Myometrial cell (primary cell): ENCODE data around the gene CDHR5. TPM values are rescaled to one million over a fixed set of nuclear protein-coding genes. Genes with fewer than 3 reads are reported as not detected.

Source experiments
- total RNA-seq: library from RNA; depleted of rRNA; stranded (reverse); fragments of >200 nt; gene quantifications from 2 replicates; pipeline ENCODE4 v1.2.3, GENCODE V29; 2015

Gene CDHR5, protein sequence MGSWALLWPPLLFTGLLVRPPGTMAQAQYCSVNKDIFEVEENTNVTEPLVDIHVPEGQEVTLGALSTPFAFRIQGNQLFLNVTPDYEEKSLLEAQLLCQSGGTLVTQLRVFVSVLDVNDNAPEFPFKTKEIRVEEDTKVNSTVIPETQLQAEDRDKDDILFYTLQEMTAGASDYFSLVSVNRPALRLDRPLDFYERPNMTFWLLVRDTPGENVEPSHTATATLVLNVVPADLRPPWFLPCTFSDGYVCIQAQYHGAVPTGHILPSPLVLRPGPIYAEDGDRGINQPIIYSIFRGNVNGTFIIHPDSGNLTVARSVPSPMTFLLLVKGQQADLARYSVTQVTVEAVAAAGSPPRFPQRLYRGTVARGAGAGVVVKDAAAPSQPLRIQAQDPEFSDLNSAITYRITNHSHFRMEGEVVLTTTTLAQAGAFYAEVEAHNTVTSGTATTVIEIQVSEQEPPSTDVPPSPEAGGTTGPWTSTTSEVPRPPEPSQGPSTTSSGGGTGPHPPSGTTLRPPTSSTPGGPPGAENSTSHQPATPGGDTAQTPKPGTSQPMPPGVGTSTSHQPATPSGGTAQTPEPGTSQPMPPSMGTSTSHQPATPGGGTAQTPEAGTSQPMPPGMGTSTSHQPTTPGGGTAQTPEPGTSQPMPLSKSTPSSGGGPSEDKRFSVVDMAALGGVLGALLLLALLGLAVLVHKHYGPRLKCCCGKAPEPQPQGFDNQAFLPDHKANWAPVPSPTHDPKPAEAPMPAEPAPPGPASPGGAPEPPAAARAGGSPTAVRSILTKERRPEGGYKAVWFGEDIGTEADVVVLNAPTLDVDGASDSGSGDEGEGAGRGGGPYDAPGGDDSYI
- total RNA-seq: not detected in 2 replicates

DNA sequence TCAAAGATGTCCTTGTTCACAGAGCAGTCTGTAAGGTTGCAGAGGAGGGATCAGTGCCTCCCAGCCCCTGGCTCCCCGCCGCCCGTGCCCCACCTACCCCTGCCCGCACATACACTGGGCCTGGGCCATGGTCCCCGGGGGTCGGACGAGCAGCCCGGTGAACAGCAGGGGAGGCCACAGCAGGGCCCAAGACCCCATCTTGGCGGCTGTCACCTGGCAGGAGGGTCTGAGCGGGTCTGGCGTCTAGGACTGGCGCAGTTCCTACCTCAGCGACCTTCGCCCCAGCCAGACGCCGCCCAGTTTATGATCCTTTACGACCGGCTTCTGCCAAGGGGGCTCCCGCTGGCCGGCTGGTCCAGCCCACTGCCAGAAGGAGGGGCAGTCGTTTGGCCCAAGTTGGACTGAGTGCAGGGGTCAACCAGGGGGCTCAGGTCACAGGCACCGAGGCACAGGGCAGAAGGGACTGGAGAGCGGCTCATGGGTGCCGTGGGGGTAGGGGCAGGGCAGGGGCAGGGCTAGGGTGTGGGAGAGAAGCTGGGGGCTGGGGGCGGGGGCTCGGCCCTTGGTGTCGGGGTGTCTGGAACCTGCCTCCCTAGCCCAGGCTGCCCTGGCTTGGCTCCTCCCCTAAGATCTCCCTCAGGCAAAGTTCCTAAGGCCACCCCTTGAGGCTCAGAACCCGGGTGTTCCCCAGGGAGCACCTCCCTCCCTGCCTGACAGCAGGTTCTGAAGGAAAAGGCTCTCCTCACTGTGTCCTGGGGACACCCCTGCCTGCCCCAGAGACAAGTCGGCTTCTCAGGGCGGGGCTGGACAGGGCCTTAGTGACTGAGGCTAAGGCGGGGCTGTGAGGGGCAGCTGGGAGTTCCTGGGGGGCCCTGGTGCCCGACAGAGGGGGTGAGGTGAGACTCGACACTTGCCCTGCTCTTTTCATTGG is at the start of gene CDHR5:
Gene CDHR5, minus strand, starts transcription at position 251 of the 931 bp plus-strand sequence. Its CDS starts 53 bp downstream, at position 198.

DNA sequence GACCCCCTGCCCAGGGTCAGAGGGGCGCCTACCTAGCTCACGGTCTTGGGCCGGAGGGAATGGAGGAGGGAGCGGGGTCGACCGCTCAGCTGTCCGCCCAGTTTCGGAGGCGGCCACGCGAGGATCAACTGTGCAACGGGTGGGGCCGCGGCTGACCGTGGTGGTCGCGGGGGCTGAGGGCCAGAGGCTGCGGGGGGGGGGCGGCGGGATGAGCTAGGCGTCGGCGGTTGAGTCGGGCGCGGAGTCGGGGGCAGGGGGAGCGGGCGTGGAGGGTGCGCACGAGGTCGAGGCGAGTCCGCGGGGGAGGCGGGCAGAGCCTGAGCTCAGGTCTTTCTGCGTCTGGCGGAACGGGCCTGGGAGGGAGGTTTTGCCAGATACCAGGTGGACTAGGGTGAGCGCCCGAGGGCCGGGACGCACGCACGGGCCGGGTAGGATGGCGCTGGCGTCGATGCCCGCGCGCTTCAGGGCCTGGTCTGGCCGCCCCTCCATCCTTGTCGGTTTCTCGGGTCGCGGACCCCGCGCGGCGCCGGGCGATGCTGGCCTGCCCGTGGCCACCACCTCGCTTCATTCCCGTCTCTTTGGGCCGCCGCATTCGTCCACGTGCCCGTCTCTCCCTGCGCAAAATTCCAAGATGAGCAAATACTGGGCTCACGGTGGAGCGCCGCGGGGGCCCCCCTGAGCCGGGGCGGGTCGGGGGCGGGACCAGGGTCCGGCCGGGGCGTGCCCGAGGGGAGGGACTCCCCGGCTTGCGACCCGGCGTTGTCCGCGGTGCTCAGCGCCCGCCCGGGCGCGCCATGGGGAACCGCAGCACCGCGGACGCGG is 12.0 kb upstream of the CDHR5 start, which contains the start of gene DRD4:
Gene DRD4, plus strand, starts transcription at position 759 of the 822 bp plus-strand sequence. Its CDS starts 36 bp downstream, at position 795.

DNA sequence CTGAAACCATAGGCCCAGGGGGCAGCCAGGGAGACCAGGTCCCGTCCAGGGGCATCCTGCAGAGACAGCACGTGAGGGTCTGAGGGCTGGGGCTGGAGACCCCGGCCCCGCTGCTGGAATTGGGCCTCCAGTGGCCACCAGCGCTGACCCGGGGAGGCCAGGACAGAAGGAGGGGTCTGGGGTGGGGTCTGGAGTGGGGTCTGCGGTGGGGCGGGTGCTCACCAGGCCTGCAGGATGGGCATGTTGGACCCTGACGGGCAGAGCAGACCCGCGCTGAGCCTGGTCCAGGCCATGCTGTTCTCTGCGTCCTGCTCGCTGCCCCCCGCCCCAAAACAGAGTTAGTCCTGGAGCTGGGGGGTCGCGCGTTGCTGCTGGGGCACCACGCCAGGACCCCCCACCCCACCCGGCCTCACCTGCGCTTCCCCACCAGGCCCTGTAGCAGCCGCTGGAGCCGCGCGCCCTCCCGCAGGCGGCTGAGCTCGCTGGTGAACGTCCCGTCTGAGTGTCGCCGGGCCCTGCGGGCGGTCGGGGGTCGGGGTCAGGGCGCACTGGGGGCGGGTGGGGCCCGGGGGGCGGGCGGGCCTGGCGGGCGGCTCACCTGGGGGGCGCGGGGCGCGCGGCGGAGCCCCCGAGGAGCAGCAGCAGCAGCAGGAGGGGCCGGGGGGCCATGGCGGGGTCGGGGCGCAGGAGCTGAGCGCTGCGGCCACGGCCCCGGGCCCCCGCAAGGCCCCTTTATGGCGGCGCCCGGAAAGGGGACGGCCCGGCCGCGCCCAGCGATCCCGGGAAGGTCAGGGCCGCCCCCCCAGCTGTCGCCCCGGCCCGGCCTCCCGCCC is 1.9 kb upstream of the CDHR5 start, which contains the start of gene SCT:
Gene SCT, minus strand, starts transcription at position 707 of the 833 bp plus-strand sequence. Its CDS starts 38 bp downstream, at position 669.

DNA sequence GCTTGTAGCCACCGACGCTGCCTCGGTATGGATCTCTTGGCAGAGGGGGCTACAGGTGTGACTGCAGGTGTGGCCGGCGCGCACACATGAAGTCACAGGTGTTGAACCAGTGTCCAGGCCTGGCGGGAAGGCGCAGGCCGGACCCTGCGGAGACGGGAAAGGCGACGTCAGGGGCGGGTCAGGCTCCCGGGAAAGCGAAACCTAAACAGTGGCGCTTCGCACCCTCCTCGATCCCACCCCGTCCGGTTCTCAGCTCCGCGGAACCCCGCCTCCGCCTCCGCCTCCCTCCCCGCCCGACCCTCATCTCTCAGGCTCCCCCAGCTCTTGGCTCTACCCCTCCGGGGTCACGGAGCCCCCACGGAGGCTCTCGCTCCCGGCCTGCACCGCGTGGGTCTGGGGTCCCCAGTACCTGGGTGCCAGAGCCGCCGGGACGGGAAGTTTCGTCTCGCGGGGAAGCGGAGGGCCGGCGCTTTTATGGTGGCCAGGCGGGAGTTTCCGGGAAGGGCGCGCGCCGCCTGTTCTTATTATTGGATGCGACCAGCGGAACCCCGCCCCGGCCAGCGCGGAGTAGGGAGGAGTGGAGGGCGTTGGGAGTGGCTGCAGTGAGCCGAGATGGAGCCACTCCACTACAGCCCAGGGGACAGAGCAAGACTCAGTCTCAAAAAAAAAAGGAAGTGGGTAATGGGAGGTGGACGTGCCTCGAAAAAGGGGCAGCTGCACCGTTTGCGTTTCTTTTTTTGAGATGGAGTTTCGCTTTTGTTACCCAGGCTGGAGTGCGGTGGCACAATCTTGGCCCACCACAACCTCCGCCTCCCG is 9.0 kb downstream of the CDHR5 start, which contains the start of gene IRF7:
Gene IRF7, minus strand, starts transcription at position 447 of the 816 bp plus-strand sequence. CDS start 586 bp downstream, outside the sequence.

DNA sequence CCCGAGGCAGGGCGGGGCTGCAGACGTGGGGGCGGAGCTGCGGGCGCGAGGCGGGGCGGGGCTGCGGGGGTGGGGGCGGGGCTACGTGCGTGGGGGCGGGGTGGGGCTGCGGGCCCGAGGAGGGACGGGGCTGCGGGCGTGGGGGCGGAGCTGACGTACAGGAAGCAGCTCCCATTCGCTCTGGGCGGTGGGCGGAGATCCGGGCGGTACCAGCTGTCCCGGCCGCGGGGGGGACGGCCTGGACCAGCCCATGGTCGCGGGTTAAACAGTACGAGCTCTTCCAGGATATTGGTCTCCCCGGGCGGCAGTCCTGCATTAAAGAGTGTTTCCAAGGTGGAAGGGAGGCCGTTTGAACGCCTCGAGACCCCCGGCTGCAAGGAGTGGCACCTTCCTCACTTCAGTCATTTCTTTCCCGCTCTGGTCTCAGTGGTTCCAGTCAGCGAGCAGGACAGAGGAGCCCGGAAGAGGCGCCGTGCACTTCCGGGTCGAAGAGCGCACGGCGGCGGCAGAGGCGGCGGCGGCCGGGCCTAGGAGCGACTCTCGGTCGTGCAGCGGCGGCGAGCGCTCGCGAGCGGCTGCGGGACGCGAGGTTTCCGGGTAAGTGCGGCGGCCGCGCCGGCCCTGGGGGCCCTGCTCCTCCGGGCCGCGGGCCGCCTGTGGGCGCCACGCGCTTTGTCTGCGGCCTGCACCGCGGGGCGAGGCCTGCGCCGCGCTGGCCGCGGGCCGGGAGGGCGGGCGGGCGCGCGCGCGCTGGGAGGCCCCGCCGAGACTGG is 48.6 kb downstream of the CDHR5 start, which contains the start of gene PHRF1:
Gene PHRF1, plus strand, starts transcription at position 475 of the 773 bp plus-strand sequence. CDS start 5,043 bp downstream, outside the sequence.

Other genes with a start within 250 kb of the CDHR5 start
- 1.6 and 4.9 TPM in 2 replicates for gene PKP3, start 230.7 kb downstream of the CDHR5 start, total RNA-seq
- 32.9 and 45.9 TPM in 2 replicates for gene SIGIRR, start 210.0 kb downstream of the CDHR5 start, total RNA-seq
- not detected in 2 replicates for gene ANO9, start 182.9 kb downstream of the CDHR5 start, total RNA-seq
- 21.4 and 57.4 TPM in 2 replicates for gene PTDSS2, start 174.7 kb downstream of the CDHR5 start, total RNA-seq
- 434 and 503 TPM in 2 replicates for gene RNH1, start 117.7 kb downstream of the CDHR5 start, total RNA-seq
- gene HRAS, start 89.4 kb downstream of the CDHR5 start, total RNA-seq: 50.7 and 66.3 TPM in 2 replicates
- gene LRRC56, start 87.4 kb downstream of the CDHR5 start, total RNA-seq: 0.71 and 1.4 TPM in 2 replicates
- 0.29 TPM in 1 of 2 replicates, not detected in the other for gene LMNTD2, start 64.2 kb downstream of the CDHR5 start, total RNA-seq
- 14.7 and 36.0 TPM in 2 replicates for gene RASSF7, start 64.0 kb downstream of the CDHR5 start, total RNA-seq
- 11.0 and 16.7 TPM in 2 replicates for gene PHRF1, start 48.5 kb downstream of the CDHR5 start, total RNA-seq
- gene IRF7, start 9.0 kb downstream of the CDHR5 start, total RNA-seq: 11.7 and 21.3 TPM in 2 replicates
- gene SCT, start 2.2 kb upstream of the CDHR5 start, total RNA-seq: not detected in 2 replicates
- gene DRD4, start 12.3 kb upstream of the CDHR5 start, total RNA-seq: not detected in 2 replicates
- gene DEAF1, start 70.3 kb upstream of the CDHR5 start, total RNA-seq: 20.0 and 26.5 TPM in 2 replicates
- gene TMEM80, start 70.9 kb upstream of the CDHR5 start, total RNA-seq: 27.5 and 48.1 TPM in 2 replicates
- 31.1 and 40.8 TPM in 2 replicates for gene EPS8L2, start 81.3 kb upstream of the CDHR5 start, total RNA-seq
- 155 and 167 TPM in 2 replicates for gene TALDO1, start 122.5 kb upstream of the CDHR5 start, total RNA-seq
- gene GATD1, start 152.5 kb upstream of the CDHR5 start, total RNA-seq: 23.2 and 49.3 TPM in 2 replicates
- 0.89 and 3.5 TPM in 2 replicates for gene CEND1, start 165.1 kb upstream of the CDHR5 start, total RNA-seq
- 18.2 and 20.0 TPM in 2 replicates for gene SLC25A22, start 173.3 kb upstream of the CDHR5 start, total RNA-seq
- gene PIDD1, start 180.3 kb upstream of the CDHR5 start, total RNA-seq: 21.6 and 28.0 TPM in 2 replicates
- gene RPLP2, start 185.0 kb upstream of the CDHR5 start, total RNA-seq: 457 and 731 TPM in 2 replicates
- 16.7 and 25.2 TPM in 2 replicates for gene PNPLA2, start 194.0 kb upstream of the CDHR5 start, total RNA-seq
- 1.8 and 2.9 TPM in 2 replicates for gene CRACR2B, start 203.0 kb upstream of the CDHR5 start, total RNA-seq
- gene CD151, start 208.0 kb upstream of the CDHR5 start, total RNA-seq: 806 and 946 TPM in 2 replicates
- 214 and 287 TPM in 2 replicates for gene POLR2L, start 217.6 kb upstream of the CDHR5 start, total RNA-seq
- gene TSPAN4, start 217.9 kb upstream of the CDHR5 start, total RNA-seq: 197 and 276 TPM in 2 replicates